GM04504 (cell line): ENCODE results near the gene MYOCOS.

Source experiments
- DNase-seq: peaks from one replicate; pipeline ENCODE4 v3.0.0-alpha.2; 2012; ENCODE audit warnings: low read depth

MYOCOS gene

GRCh38 chr1:171663036-171663853, 41.2 kb downstream of the MYOCOS start:
- DNase-seq: no peak

- DNase-seq: no peak
These were observed 42.0 kb downstream of the MYOCOS start for GRCh38 chr1:171663854-171664575.

GRCh38 chr1:171664976-171665375, 42.9 kb downstream of the MYOCOS start:
- DNase-seq: no peak

GRCh38 chr1:171666114-171666769, 44.2 kb downstream of the MYOCOS start:
- no peak for DNase-seq

- DNase-seq: no peak
These were observed 46.3 kb downstream of the MYOCOS start for GRCh38 chr1:171668372-171668771.

- DNase-seq: no peak
These were observed 48.7 kb downstream of the MYOCOS start for GRCh38 chr1:171670739-171671138.

- no peak for DNase-seq
These were observed 52.7 kb downstream of the MYOCOS start for GRCh38 chr1:171674431-171675405.
